AG09309 (cell line): Measurements from ENCODE around the gene EIF1AD.
A peak's percentile ranks its signal among the peaks of the same experiment; 100 is the strongest.

Source experiments
- DNase-seq: peaks from one replicate; pipeline ENCODE4 v3.0.0-alpha.2; 2010; ENCODE audit warnings: low read depth
- H3K4me3 ChIP-seq: 2 replicates; pipeline ENCODE4 v1.5.1; 2011; ENCODE audit warnings: mild to moderate bottlenecking, low read depth, low read length, moderate library complexity; ENCODE audit not compliant: control insufficient read depth
- TF ChIP-seq, protein P1 (sequence below): IDR thresholded peaks from 2 replicates; pipeline ENCODE4 v1.5.1; 2011; ENCODE audit warnings: mild to moderate bottlenecking, low read depth, low read length, inconsistent platforms; ENCODE audit not compliant: insufficient read depth, control insufficient read depth; ENCODE audit errors: missing control alignments

EIF1AD gene, protein sequence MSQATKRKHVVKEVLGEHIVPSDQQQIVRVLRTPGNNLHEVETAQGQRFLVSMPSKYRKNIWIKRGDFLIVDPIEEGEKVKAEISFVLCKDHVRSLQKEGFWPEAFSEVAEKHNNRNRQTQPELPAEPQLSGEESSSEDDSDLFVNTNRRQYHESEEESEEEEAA

DNA sequence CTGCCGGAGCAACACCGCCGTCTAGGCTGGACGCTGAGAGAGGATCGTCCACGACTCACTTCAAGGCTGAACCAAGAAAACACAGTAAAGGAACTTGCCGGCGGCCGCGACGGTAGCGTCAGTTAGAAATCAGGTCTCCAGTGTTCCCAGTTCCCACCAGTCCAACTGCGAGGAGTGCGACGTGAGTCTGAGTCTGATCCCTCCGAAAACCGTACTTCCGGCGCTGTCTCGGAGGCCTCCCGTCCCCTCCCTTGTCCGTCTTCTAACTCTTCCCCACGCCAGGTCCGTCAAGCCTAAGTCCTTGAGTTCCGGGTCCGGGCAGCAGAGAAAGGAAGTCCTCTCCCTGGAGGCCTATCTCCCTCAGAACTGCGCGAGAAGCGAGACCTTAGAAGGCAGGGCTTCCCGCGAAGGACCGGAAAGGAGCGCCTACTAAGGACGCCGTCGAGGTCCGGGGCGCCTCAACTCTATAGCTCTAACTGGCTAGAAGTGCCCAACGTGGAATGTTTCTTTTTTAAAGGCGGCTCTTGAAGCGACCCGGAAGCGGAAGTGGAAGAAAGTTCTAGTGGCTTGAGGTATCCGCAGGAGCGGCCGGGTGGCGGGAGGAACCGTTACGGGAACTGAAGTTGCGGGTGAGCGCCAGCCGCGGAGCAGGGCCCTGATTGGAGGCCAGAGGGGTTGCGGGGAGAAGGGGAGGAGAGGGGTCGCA lies at the start of gene EIF1AD, which contains the start of gene BANF1:
TSS of gene EIF1AD (minus strand) at position 216 of the 706 bp plus-strand sequence. CDS start 1,768 bp downstream, outside the sequence.
TSS of gene BANF1 (plus strand) at position 562 of the 706 bp plus-strand sequence. CDS start 748 bp downstream, outside the sequence.
- TF ChIP-seq, protein P1, sequence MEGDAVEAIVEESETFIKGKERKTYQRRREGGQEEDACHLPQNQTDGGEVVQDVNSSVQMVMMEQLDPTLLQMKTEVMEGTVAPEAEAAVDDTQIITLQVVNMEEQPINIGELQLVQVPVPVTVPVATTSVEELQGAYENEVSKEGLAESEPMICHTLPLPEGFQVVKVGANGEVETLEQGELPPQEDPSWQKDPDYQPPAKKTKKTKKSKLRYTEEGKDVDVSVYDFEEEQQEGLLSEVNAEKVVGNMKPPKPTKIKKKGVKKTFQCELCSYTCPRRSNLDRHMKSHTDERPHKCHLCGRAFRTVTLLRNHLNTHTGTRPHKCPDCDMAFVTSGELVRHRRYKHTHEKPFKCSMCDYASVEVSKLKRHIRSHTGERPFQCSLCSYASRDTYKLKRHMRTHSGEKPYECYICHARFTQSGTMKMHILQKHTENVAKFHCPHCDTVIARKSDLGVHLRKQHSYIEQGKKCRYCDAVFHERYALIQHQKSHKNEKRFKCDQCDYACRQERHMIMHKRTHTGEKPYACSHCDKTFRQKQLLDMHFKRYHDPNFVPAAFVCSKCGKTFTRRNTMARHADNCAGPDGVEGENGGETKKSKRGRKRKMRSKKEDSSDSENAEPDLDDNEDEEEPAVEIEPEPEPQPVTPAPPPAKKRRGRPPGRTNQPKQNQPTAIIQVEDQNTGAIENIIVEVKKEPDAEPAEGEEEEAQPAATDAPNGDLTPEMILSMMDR = no peak
- DNase-seq = peak; percentile 90
- peak within 1 kb of the TSS; percentile 91 for H3K4me3 ChIP-seq

DNA sequence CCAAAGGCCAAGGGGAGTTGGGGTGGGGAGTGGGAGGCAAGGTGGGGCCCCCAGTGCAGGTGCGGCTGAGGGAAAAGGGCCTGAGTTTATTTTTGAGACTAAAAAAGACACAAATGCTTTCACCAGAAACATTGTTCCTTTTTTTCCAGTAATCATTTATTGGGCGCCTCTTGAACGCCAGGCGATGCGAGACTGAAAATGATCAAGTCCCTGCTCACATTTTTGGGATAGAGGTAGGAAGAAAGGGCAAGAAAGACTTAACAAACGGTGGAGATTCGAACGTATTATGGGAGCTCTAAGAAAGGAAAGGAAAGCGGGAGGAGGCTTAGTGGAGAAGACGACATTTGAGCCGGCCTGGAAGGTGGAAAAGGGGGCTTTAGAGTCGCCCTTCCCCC lies 49.4 kb upstream of the EIF1AD start:
- TF ChIP-seq, protein P1 = no peak
- H3K4me3 ChIP-seq = peak overlapping the region; percentile 54
- DNase-seq = no peak

DNA sequence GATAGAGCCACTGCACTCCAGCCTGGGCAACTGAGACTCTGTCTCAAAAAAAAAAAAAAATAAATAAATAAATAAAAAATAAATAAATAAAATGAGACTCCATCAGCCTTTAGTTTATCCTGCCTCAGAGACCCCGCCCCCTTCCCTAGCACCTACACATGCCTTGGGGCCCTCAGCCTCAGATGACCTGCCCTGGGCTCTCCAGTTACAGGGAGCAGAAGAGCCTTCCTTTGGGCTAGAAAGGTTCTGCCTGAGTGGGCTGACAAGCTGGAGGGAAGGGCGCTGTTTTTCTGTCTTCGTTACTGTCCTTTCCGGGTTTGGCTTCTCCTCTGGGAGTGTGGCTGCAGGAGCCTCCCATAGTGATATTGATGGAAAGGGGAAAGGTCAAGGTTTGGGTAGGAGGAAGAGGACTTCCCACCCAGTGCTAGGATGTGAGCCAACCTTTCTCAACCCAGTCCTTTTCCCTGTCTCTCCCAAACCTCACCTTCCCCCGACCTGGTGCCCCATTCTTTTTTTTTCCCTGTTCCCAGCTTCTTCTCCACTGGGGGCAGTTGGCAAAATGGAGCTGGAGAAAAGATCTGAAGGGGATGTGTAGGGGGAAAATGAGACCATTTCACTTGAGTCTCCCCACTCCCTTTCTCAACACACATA lies 48.7 kb upstream of the EIF1AD start:
- no peak for DNase-seq
- TF ChIP-seq, protein P1 = no peak
- no peak overlapping the region for H3K4me3 ChIP-seq

DNA sequence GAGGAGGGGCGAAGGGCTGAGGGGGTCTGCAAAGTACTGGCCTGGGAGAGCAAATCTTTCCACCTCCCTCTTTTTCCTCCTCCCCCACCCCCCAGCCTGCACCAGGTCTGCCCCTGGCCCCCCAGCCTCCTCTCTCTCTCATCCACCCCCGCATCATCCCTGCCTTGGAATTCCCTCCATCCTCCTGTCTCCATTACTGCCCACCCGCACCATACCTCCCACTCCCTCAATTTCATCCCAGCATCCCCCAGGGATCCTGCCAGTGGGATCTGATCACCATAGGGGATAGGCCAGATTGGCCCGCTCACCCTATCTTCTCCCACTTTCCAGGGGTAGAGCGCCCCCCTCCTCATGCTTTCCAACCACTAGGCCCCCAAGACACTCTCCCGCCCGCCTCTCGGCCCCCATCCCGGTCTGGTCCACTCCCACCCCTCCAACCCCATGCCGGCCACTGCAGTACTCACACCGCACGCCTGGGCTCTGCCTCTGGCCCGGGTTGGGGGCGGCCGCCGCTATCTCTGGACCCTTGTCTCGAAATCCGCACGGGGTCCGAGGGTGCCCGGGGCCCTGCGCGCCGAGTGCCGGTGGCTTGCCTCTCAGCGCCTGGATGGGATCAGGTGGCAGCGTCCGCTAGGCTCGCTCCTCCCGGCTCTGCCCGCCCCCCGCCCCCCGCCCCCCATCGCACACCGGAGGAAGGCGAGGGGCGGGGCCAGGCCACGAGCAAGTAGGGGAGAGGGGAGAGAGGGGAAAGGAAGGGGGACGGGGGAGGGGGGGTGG lies 46.8 kb upstream of the EIF1AD start, which contains the start of gene GAL3ST3:
TSS of gene GAL3ST3 (minus strand) at position 615 of the 777 bp plus-strand sequence. CDS start 3,746 bp downstream, outside the sequence.
- no peak within 1 kb of the TSS for H3K4me3 ChIP-seq

DNA sequence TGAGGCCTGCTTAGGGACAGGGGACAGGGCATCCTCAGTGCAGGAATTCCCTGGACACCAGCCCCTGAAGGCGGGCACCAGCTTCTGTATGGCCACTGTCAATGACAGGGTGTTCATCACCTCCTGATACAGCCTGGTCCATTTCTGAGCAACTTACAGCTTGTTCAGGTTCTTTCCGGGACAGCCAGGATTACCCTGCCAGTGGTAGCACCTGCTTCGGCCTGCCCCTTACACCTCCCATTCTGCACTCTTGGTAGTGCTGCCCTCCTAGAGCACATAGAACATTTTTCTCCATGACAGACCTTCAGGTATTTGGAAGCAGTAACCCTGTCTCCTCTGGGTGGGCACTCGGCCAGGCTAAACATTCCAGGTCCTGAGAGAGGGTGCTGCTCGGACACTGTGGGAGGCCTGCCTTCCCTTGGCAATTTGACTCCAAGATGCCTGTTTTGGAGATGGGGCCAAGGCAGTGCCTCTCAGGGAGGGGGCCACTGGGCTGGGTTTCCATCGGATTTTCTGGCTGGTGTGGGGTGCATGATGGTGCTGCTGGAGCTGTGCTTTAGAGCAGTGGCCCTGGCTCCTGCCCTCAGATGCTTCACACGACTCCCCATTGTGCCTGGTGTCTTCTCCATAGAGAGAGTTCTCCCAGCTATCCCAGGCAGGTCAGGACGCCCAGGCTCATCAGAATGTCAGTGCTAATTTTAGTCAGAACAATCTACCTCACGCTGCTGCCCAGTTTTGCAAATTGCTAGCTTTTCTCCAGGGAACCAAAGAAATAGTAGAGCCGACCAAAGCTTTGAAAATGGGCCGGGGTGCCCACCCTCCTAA lies 45.8 kb upstream of the EIF1AD start:
- H3K4me3 ChIP-seq = no peak overlapping the region
- TF ChIP-seq, protein P1 = no peak

More for the DNA sequence above, 46.8 kb upstream of the EIF1AD start, which contains the start of gene GAL3ST3:
- TF ChIP-seq, protein P1 = no peak
- DNase-seq = no peak

More for the DNA sequence above, 45.8 kb upstream of the EIF1AD start:
- no peak for DNase-seq
